HL-60 (cell line): ENCODE measurements around the gene UGT2B10.

Experiments used
- GABPA ChIP-seq: IDR thresholded peaks from 2 replicates; pipeline ENCODE4 v1.6.1; 2012; ENCODE audit warnings: low read depth
- POLR2AphosphoS5 ChIP-seq: IDR thresholded peaks from 2 replicates; pipeline ENCODE4 v1.6.1; 2012; ENCODE audit warnings: low read depth
- SPI1 ChIP-seq: IDR thresholded peaks from 2 replicates; pipeline ENCODE4 v1.6.1; 2012; ENCODE audit warnings: low read depth, mild to moderate bottlenecking, borderline replicate concordance
- TF ChIP-seq, protein P1 (sequence below): IDR thresholded peaks from one replicate; pipeline ENCODE4 v1.5.1; 2011; ENCODE audit warnings: low read length, control low read depth, inconsistent platforms; ENCODE audit not compliant: insufficient read depth
- TF ChIP-seq, protein P2 (sequence below): IDR thresholded peaks from 2 replicates; pipeline ENCODE4 v1.6.1; 2012; ENCODE audit warnings: low read depth; ENCODE audit not compliant: insufficient replicate concordance

- TF ChIP-seq, protein P1, sequence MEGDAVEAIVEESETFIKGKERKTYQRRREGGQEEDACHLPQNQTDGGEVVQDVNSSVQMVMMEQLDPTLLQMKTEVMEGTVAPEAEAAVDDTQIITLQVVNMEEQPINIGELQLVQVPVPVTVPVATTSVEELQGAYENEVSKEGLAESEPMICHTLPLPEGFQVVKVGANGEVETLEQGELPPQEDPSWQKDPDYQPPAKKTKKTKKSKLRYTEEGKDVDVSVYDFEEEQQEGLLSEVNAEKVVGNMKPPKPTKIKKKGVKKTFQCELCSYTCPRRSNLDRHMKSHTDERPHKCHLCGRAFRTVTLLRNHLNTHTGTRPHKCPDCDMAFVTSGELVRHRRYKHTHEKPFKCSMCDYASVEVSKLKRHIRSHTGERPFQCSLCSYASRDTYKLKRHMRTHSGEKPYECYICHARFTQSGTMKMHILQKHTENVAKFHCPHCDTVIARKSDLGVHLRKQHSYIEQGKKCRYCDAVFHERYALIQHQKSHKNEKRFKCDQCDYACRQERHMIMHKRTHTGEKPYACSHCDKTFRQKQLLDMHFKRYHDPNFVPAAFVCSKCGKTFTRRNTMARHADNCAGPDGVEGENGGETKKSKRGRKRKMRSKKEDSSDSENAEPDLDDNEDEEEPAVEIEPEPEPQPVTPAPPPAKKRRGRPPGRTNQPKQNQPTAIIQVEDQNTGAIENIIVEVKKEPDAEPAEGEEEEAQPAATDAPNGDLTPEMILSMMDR, result no peak
- TF ChIP-seq POLR2AphosphoS5 (no peak), GABPA (no peak), SPI1 (no peak)
- TF ChIP-seq, protein P2, sequence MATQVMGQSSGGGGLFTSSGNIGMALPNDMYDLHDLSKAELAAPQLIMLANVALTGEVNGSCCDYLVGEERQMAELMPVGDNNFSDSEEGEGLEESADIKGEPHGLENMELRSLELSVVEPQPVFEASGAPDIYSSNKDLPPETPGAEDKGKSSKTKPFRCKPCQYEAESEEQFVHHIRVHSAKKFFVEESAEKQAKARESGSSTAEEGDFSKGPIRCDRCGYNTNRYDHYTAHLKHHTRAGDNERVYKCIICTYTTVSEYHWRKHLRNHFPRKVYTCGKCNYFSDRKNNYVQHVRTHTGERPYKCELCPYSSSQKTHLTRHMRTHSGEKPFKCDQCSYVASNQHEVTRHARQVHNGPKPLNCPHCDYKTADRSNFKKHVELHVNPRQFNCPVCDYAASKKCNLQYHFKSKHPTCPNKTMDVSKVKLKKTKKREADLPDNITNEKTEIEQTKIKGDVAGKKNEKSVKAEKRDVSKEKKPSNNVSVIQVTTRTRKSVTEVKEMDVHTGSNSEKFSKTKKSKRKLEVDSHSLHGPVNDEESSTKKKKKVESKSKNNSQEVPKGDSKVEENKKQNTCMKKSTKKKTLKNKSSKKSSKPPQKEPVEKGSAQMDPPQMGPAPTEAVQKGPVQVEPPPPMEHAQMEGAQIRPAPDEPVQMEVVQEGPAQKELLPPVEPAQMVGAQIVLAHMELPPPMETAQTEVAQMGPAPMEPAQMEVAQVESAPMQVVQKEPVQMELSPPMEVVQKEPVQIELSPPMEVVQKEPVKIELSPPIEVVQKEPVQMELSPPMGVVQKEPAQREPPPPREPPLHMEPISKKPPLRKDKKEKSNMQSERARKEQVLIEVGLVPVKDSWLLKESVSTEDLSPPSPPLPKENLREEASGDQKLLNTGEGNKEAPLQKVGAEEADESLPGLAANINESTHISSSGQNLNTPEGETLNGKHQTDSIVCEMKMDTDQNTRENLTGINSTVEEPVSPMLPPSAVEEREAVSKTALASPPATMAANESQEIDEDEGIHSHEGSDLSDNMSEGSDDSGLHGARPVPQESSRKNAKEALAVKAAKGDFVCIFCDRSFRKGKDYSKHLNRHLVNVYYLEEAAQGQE, result no peak
Observed at GRCh38 chr4:68877555-68877954, 61.8 kb downstream of the UGT2B10 start.
